SKM-1 treated with dmso at 0.1 percent for 144 hours (cell line): ENCODE results near the gene RPS19BP1.
A peak's percentile ranks its signal among the peaks of the same experiment; 100 is the strongest.

Source experiments
- DNase-seq: peaks from one replicate; lab custom pipeline; 2025; ENCODE audit not compliant: unreplicated experiment; lab: John Stamatoyannopoulos, UW

Gene RPS19BP1

GRCh38 chr22:39490966-39491680 is 41.4 kb downstream of the RPS19BP1 start:
- DNase-seq = no peak

- DNase-seq = peak; percentile 69
Observed at GRCh38 chr22:39490135-39490798, 42.3 kb downstream of the RPS19BP1 start.

- no peak for DNase-seq
Observed at GRCh38 chr22:39489094-39490068, 43.2 kb downstream of the RPS19BP1 start.

GRCh38 chr22:39488563-39489083 is 43.9 kb downstream of the RPS19BP1 start:
- no peak for DNase-seq

GRCh38 chr22:39487826-39488520 is 44.6 kb downstream of the RPS19BP1 start:
- no peak for DNase-seq

- no peak for DNase-seq
Observed at GRCh38 chr22:39486951-39487825, 45.4 kb downstream of the RPS19BP1 start.

- no peak for DNase-seq
Observed at GRCh38 chr22:39482768-39483167, 49.8 kb downstream of the RPS19BP1 start.

GRCh38 chr22:39481595-39481994 is 51.0 kb downstream of the RPS19BP1 start:
- DNase-seq = no peak

- no peak for DNase-seq
Observed at GRCh38 chr22:39481054-39481453, 51.5 kb downstream of the RPS19BP1 start.

- no peak for DNase-seq
Observed at GRCh38 chr22:39480557-39480956, 52.0 kb downstream of the RPS19BP1 start.

- no peak for DNase-seq
Observed at GRCh38 chr22:39479254-39479653, 53.3 kb downstream of the RPS19BP1 start.
